NCI-H446 treated with DMSO at 0.1 percent for 48 hours (cell line): Measurements from ENCODE around the gene KIF4B.

ENCODE experiments used
- DNase-seq: peaks from one replicate; lab custom pipeline; 2025; lab: John Stamatoyannopoulos, UW

KIF4B gene

GRCh38 chr5:155052532-155052931 is 39.0 kb downstream of the KIF4B start:
- no peak for DNase-seq

- no peak for DNase-seq
Measured at GRCh38 chr5:155053501-155053900, 39.9 kb downstream of the KIF4B start.

GRCh38 chr5:155056644-155057269 is 43.2 kb downstream of the KIF4B start:
- no peak for DNase-seq

GRCh38 chr5:155057626-155058025 is 44.1 kb downstream of the KIF4B start:
- no peak for DNase-seq

GRCh38 chr5:155064580-155064979 is 51.0 kb downstream of the KIF4B start:
- no peak for DNase-seq

- DNase-seq: no peak
Measured at GRCh38 chr5:155066886-155067595, 53.5 kb downstream of the KIF4B start.
